Uterus (tissue), 4 donors: ENCODE data around the gene ADARB2. TPM values are rescaled to one million over a fixed set of nuclear protein-coding genes. Genes with fewer than 3 reads are reported as not detected.

Experiments
- DNase-seq, 2 donors: peaks; one replicate each; pipeline ENCODE4 v3.0.0-alpha.2; 2019 to 2020
- H3K27ac ChIP-seq, 2 donors: fragments of 200-600 bp; sonication (generic); 1 replicate in 1 of 2; 2 replicates in 1 of 2; pipeline ENCODE4 v1.5.1; 2016 to 2018
- H3K27me3 ChIP-seq, 2 donors: fragments of 200-600 bp; sonication (generic); one replicate each; pipeline ENCODE4 v1.5.1; 2018 to 2019; ENCODE audit warnings: control low read depth in 1 of 2
- H3K36me3 ChIP-seq, 2 donors: fragments of 200-600 bp; sonication (generic); one replicate each; pipeline ENCODE4 v1.5.1; 2019; ENCODE audit warnings: control low read depth in 1 of 2
- H3K4me1 ChIP-seq, 2 donors: fragments of 200-600 bp; sonication (generic); one replicate each; pipeline ENCODE4 v1.5.1; 2018 to 2019; ENCODE audit warnings: control low read depth in 1 of 2
- H3K4me3 ChIP-seq, 2 donors: fragments of 200-600 bp; sonication (generic); 1 replicate in 1 of 2; 2 replicates in 1 of 2; pipeline ENCODE4 v1.5.1; 2018 to 2019; ENCODE audit warnings: mild to moderate bottlenecking in 1 of 2
- H3K9me3 ChIP-seq, 2 donors: fragments of 200-600 bp; sonication (generic); one replicate each; pipeline ENCODE4 v1.5.1; 2019; ENCODE audit warnings: control low read depth in 1 of 2
- CTCF ChIP-seq, 4 experiments: fragments of 200-600 bp in 2 of 4; fragments of 450-650 bp in 2 of 4; sonication (generic) in 2 of 4; IDR thresholded peaks; one replicate each; pipeline ENCODE4 v1.5.1; 2016 to 2019; ENCODE audit warnings: antibody characterized with exemption in 4 of 4, mild to moderate bottlenecking in 2 of 4, moderate library complexity in 1 of 4
- POLR2A ChIP-seq, 2 donors: fragments of 450-650 bp; IDR thresholded peaks; one replicate each; pipeline ENCODE4 v1.6.1; 2016; ENCODE audit warnings: antibody characterized with exemption in 2 of 2, mild to moderate bottlenecking in 1 of 2, moderate library complexity in 1 of 2
- intact Hi-C: fragments of 100-400 bp; cut with DNase I; formaldehyde crosslinking; loops from one replicate; pipeline ENCODE4 v1.15.1; 2023; ENCODE audit warnings: low total_unique reads
- total RNA-seq, 4 donors: library from RNA; depleted of rRNA in 3 of 4; stranded (reverse); fragments of >200 nt in 3 of 4; gene quantifications; one replicate each; pipeline versions ENCODE4 v1.1.0 to v1.2.4, GENCODE V29; 2014 to 2023
- donor health status: DM: yes; HTN: yes; CAD: no.

ADARB2 gene
- total RNA-seq, 4 donors from 2014 or later: 0.76 to 2.6 (median 2.0) TPM; not detected in 1

- Histone ChIP-seq H3K9me3 (no peaks in the 10 kb centered on the region), H3K4me3 (no peak overlapping the region), H3K36me3 (no peaks in the 10 kb centered on the region), H3K4me1 (no peaks in the 10 kb centered on the region), H3K27ac (no peak overlapping the region), H3K27me3 (no peaks in the 10 kb centered on the region)
- TF ChIP-seq CTCF (IDR thresholded peaks at IDR 0.05) (no peak), POLR2A (IDR thresholded peaks at IDR 0.05) (no peak)
- intact Hi-C loops: no loop called here
- DNase-seq: no peak
These were observed 545.6 kb downstream of the ADARB2 start for GRCh38 chr10:1191752-1192151.

GRCh38 chr10:1190791-1191490 lies 546.4 kb downstream of the ADARB2 start:
- H3K4me3 ChIP-seq: no peak overlapping the region
- no peaks in the 10 kb centered on the region for H3K4me1 ChIP-seq
- H3K27ac ChIP-seq: no peak overlapping the region
- DNase-seq: no peak
- H3K36me3 ChIP-seq: no peaks in the 10 kb centered on the region
- no peaks in the 10 kb centered on the region for H3K27me3 ChIP-seq
- intact Hi-C loops: no loop called here
- H3K9me3 ChIP-seq: no peaks in the 10 kb centered on the region
- TF ChIP-seq POLR2A (IDR thresholded peaks at IDR 0.05) (no peak), CTCF (IDR thresholded peaks at IDR 0.05) (no peak)

GRCh38 chr10:1190052-1190395 lies 547.3 kb downstream of the ADARB2 start:
- DNase-seq: no peak
- no peak overlapping the region for H3K27ac ChIP-seq

GRCh38 chr10:1189166-1190051 lies 547.9 kb downstream of the ADARB2 start:
- Histone ChIP-seq H3K9me3 (no peaks in the 10 kb centered on the region), H3K4me1 (no peaks in the 10 kb centered on the region), H3K36me3 (no peaks in the 10 kb centered on the region), H3K27me3 (no peaks in the 10 kb centered on the region), H3K4me3 (no peak overlapping the region), H3K27ac (no peak overlapping the region)
- TF ChIP-seq CTCF (IDR thresholded peaks at IDR 0.05): no peak
- TF ChIP-seq POLR2A (IDR thresholded peaks at IDR 0.05): no peak
- DNase-seq: no peak
- intact Hi-C loops: no loop called here

More at GRCh38 chr10:1190052-1190395, 547.3 kb downstream of the ADARB2 start:
- no peaks in the 10 kb centered on the region for H3K36me3 ChIP-seq
- no peaks in the 10 kb centered on the region for H3K4me1 ChIP-seq
- H3K4me3 ChIP-seq: no peak overlapping the region
- no peak for TF ChIP-seq POLR2A (IDR thresholded peaks at IDR 0.05)
- TF ChIP-seq CTCF (IDR thresholded peaks at IDR 0.05): no peak
- H3K9me3 ChIP-seq: no peaks in the 10 kb centered on the region
- intact Hi-C loops: no loop called here
- H3K27me3 ChIP-seq: no peaks in the 10 kb centered on the region

GRCh38 chr10:1188558-1189135 lies 548.7 kb downstream of the ADARB2 start:
- no peaks in the 10 kb centered on the region for H3K9me3 ChIP-seq
- no peaks in the 10 kb centered on the region for H3K36me3 ChIP-seq
- peak in 1 of 2 donors; percentile 3 for DNase-seq

More at GRCh38 chr10:1188558-1189135, 548.7 kb downstream of the ADARB2 start:
- intact Hi-C loops: no loop called here
- TF ChIP-seq POLR2A (IDR thresholded peaks at IDR 0.05) (no peak), CTCF (IDR thresholded peaks at IDR 0.05) (no peak)
- Histone ChIP-seq H3K27me3 (no peaks in the 10 kb centered on the region), H3K27ac (no peak overlapping the region), H3K4me3 (no peak overlapping the region), H3K4me1 (no peaks in the 10 kb centered on the region)
